Measurements from ENCODE around the gene AIF1. TPM values are rescaled to one million over a fixed set of nuclear protein-coding genes. Genes with fewer than 3 reads are reported as not detected.

The AIF1 gene
- total and polyA plus RNA-seq, 2 donors (not counting 1 experiment from before 2014, with no cell fraction given): not detected

DNA sequence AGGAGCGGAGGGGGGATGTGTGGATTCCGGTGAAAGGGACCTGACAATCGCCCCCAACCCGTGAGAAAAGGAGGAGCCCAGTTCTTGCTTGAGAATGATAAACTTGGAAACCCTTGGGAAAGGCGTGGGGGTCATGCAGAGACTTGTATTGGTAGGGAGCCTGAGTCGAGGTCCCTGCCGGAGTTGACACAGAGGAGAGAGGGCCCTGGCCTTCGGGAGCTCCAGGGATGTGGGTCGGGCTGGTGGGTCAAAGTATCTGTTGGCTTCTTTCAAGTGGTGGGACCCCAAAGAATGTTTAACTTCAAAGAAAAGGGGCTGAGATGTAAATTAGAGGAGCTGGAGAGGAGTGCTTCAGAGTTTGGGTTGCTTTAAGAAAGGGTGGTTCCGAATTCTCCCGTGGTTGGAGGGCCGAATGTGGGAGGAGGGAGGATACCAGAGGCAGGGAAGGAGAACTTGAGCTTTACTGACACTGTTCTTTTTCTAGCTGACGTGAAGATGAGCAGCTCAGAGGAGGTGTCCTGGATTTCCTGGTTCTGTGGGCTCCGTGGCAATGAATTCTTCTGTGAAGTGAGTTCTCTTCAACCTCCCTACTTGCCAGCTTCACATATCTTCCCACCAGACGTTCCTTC lies 51.4 kb downstream of the AIF1 start:
- no peak overlapping the region for H2AFZ ChIP-seq (ENCODE audit: low read length)
- H3K27me3 ChIP-seq (ENCODE audit: control insufficient read depth, insufficient read depth, low read length): no peaks in the 10 kb centered on the region
- peaks cover 27% of the 10 kb centered on the region for H3K36me3 ChIP-seq (ENCODE audit: control insufficient read depth, insufficient read depth, low read length)
- peaks cover 19% of the 10 kb centered on the region for H3K4me1 ChIP-seq (ENCODE audit: control insufficient read depth, extremely low read depth, insufficient read depth, low read length)
- peak overlapping the region; percentile 82 to 94 (median 86) for H3K4me3 ChIP-seq (replicated peaks in 1 of 4; ENCODE audit: control extremely low read depth in 1 of 4, insufficient read depth in 1 of 4, low read depth in 3 of 4, low read length in 4 of 4)
- peak overlapping the region; percentile 87 for H3K27ac ChIP-seq (ENCODE audit: insufficient read depth, low read length)
- H4K20me1 ChIP-seq (ENCODE audit: control insufficient read depth, extremely low read depth, insufficient read depth, low read length): no peaks in the 10 kb centered on the region
- H3K9ac ChIP-seq (ENCODE audit: insufficient read depth, low read length): peak overlapping the region; percentile 94
- no peaks in the 10 kb centered on the region for H3K9me3 ChIP-seq (ENCODE audit: control insufficient read depth, insufficient read depth, low read depth, low read length)
- peak overlapping the region; percentile 93 for H3K4me2 ChIP-seq (ENCODE audit: extremely low read depth, insufficient read depth, low read length)
- no peak for TF ChIP-seq EZH2 (IDR thresholded peaks at IDR 0.05; ENCODE audit: low read length, missing control alignments)
- H3K79me2 ChIP-seq (ENCODE audit: control insufficient read depth, insufficient read depth, low read length): peaks cover 46% of the 10 kb centered on the region
- DNase-seq (ENCODE audit: low read depth in 2 of 2): no peak

Other genes with a start within 250 kb of the AIF1 start
Only the 30 nearest of the 35 such genes appear.
- 6.2 and 17.2 TPM in 2 replicates for gene MICB, start 117.1 kb upstream of the AIF1 start, total RNA-seq
- 18.6 and 19.2 TPM in 2 replicates for gene MICB, start 117.1 kb upstream of the AIF1 start, polyA plus RNA-seq
- not detected in 2 replicates for gene MCCD1, start 86.3 kb upstream of the AIF1 start, total RNA-seq
- gene MCCD1, start 86.3 kb upstream of the AIF1 start, polyA plus RNA-seq: not detected in 2 replicates
- gene DDX39B, start 73.2 kb upstream of the AIF1 start, total RNA-seq: 192 and 370 TPM in 2 replicates
- 323 and 410 TPM in 2 replicates for gene DDX39B, start 73.2 kb upstream of the AIF1 start, polyA plus RNA-seq
- gene ATP6V1G2, start 68.6 kb upstream of the AIF1 start, total RNA-seq: 4.1 and 11.2 TPM in 2 replicates
- gene ATP6V1G2, start 68.6 kb upstream of the AIF1 start, polyA plus RNA-seq: 9.1 and 16.0 TPM in 2 replicates
- 44.3 and 47.5 TPM in 2 replicates for gene NFKBIL1, start 67.6 kb upstream of the AIF1 start, total RNA-seq
- 3.7 and 5.1 TPM in 2 replicates for gene NFKBIL1, start 67.6 kb upstream of the AIF1 start, polyA plus RNA-seq
- gene LTA, start 42.9 kb upstream of the AIF1 start, total RNA-seq: not detected in 2 replicates
- gene LTA, start 42.9 kb upstream of the AIF1 start, polyA plus RNA-seq: not detected in 2 replicates
- gene TNF, start 39.7 kb upstream of the AIF1 start, total RNA-seq: not detected in 2 replicates
- gene TNF, start 39.7 kb upstream of the AIF1 start, polyA plus RNA-seq: not detected in 2 replicates
- not detected in 2 replicates for gene LTB, start 32.8 kb upstream of the AIF1 start, total RNA-seq
- not detected in 2 replicates for gene LTB, start 32.8 kb upstream of the AIF1 start, polyA plus RNA-seq
- not detected in 2 replicates for gene LST1, start 29.0 kb upstream of the AIF1 start, total RNA-seq
- gene LST1, start 29.0 kb upstream of the AIF1 start, polyA plus RNA-seq: not detected in 2 replicates
- gene NCR3, start 22.2 kb upstream of the AIF1 start, total RNA-seq: not detected in 2 replicates
- gene NCR3, start 22.2 kb upstream of the AIF1 start, polyA plus RNA-seq: not detected in 2 replicates
- 22.9 and 46.6 TPM in 2 replicates for gene PRRC2A, start 5.5 kb downstream of the AIF1 start, total RNA-seq
- gene PRRC2A, start 5.5 kb downstream of the AIF1 start, polyA plus RNA-seq: 26.9 and 50.7 TPM in 2 replicates
- gene BAG6, start 37.4 kb downstream of the AIF1 start, total RNA-seq: 90.9 and 124 TPM in 2 replicates
- gene BAG6, start 37.4 kb downstream of the AIF1 start, polyA plus RNA-seq: 75.3 and 111 TPM in 2 replicates
- 0.99 and 1.0 TPM in 2 replicates for gene APOM, start 40.7 kb downstream of the AIF1 start, total RNA-seq
- gene APOM, start 40.7 kb downstream of the AIF1 start, polyA plus RNA-seq: 3.9 and 5.4 TPM in 2 replicates
- gene C6orf47, start 45.5 kb downstream of the AIF1 start, total RNA-seq: 20.6 and 26.2 TPM in 2 replicates
- gene C6orf47, start 45.5 kb downstream of the AIF1 start, polyA plus RNA-seq: 6.6 and 7.9 TPM in 2 replicates
- 15.0 and 17.2 TPM in 2 replicates for gene GPANK1, start 49.8 kb downstream of the AIF1 start, total RNA-seq
- 12.7 and 13.1 TPM in 2 replicates for gene GPANK1, start 49.8 kb downstream of the AIF1 start, polyA plus RNA-seq
- 67.2 and 70.9 TPM in 2 replicates for gene CSNK2B, start 50.8 kb downstream of the AIF1 start, total RNA-seq
- gene CSNK2B, start 50.8 kb downstream of the AIF1 start, polyA plus RNA-seq: 84.9 and 124 TPM in 2 replicates
- gene LY6G5B, start 54.7 kb downstream of the AIF1 start, total RNA-seq: 1.3 and 2.0 TPM in 2 replicates
- gene LY6G5B, start 54.7 kb downstream of the AIF1 start, polyA plus RNA-seq: 2.8 and 2.9 TPM in 2 replicates
- 0.51 and 0.83 TPM in 2 replicates for gene LY6G5C, start 65.8 kb downstream of the AIF1 start, total RNA-seq
- 2.0 and 2.9 TPM in 2 replicates for gene LY6G5C, start 65.8 kb downstream of the AIF1 start, polyA plus RNA-seq
- 62.1 and 72.0 TPM in 2 replicates for gene ABHD16A, start 88.1 kb downstream of the AIF1 start, total RNA-seq
- gene ABHD16A, start 88.1 kb downstream of the AIF1 start, polyA plus RNA-seq: 24.2 and 25.1 TPM in 2 replicates
- gene LY6G6F, start 91.6 kb downstream of the AIF1 start, total RNA-seq: not detected in 2 replicates
- not detected in 2 replicates for gene LY6G6F, start 91.6 kb downstream of the AIF1 start, polyA plus RNA-seq
- gene LY6G6D, start 100.1 kb downstream of the AIF1 start, total RNA-seq: not detected in 2 replicates
- gene LY6G6D, start 100.1 kb downstream of the AIF1 start, polyA plus RNA-seq: not detected in 2 replicates
- gene LY6G6C, start 106.5 kb downstream of the AIF1 start, total RNA-seq: not detected in 2 replicates
- not detected in 2 replicates for gene LY6G6C, start 106.5 kb downstream of the AIF1 start, polyA plus RNA-seq
- gene MPIG6B, start 108.1 kb downstream of the AIF1 start, total RNA-seq: not detected in 2 replicates
- not detected in 2 replicates for gene MPIG6B, start 108.1 kb downstream of the AIF1 start, polyA plus RNA-seq
- gene DDAH2, start 114.1 kb downstream of the AIF1 start, total RNA-seq: 97.3 and 119 TPM in 2 replicates
- 42.5 and 43.4 TPM in 2 replicates for gene DDAH2, start 114.1 kb downstream of the AIF1 start, polyA plus RNA-seq
- 439 and 615 TPM in 2 replicates for gene CLIC1, start 121.3 kb downstream of the AIF1 start, total RNA-seq
- 639 and 788 TPM in 2 replicates for gene CLIC1, start 121.3 kb downstream of the AIF1 start, polyA plus RNA-seq
- gene MSH5, start 124.8 kb downstream of the AIF1 start, total RNA-seq: 2.3 and 4.3 TPM in 2 replicates
- 6.0 and 11.1 TPM in 2 replicates for gene MSH5, start 124.8 kb downstream of the AIF1 start, polyA plus RNA-seq
- gene SAPCD1, start 147.4 kb downstream of the AIF1 start, total RNA-seq: 0.26 and 0.50 TPM in 2 replicates
- 1.3 and 1.4 TPM in 2 replicates for gene SAPCD1, start 147.4 kb downstream of the AIF1 start, polyA plus RNA-seq
- under 0.01 and 0.66 TPM in 2 replicates for gene VWA7, start 162.1 kb downstream of the AIF1 start, total RNA-seq
- gene VWA7, start 162.1 kb downstream of the AIF1 start, polyA plus RNA-seq: 0.16 and 0.60 TPM in 2 replicates
- 29.8 and 53.5 TPM in 2 replicates for gene VARS1, start 180.5 kb downstream of the AIF1 start, total RNA-seq
- gene VARS1, start 180.5 kb downstream of the AIF1 start, polyA plus RNA-seq: 16.0 and 31.0 TPM in 2 replicates
- gene LSM2, start 191.7 kb downstream of the AIF1 start, total RNA-seq: 23.1 and 24.3 TPM in 2 replicates
- 34.7 and 68.1 TPM in 2 replicates for gene LSM2, start 191.7 kb downstream of the AIF1 start, polyA plus RNA-seq

All from fibroblast of lung (primary cell).